HepG2 (cell line): ENCODE measurements around the gene PRAC1. TPM values are rescaled to one million over a fixed set of nuclear protein-coding genes. Genes with fewer than 3 reads are reported as not detected.

Experiments used
- BCL6 ChIP-seq: IDR thresholded peaks from 2 replicates; pipeline ENCODE4 v1.6.1; 2016; ENCODE audit warnings: missing genetic modification reagents, missing compliant biosample characterization
- SP140L ChIP-seq: sonication (generic); formaldehyde crosslinking; IDR thresholded peaks from 2 replicates; pipeline ENCODE4 v1.4.0; 2020; ENCODE audit warnings: missing genetic modification reagents, borderline replicate concordance
- USF2 ChIP-seq, 2 experiments: sonication (generic) in 1 of 2; formaldehyde crosslinking in 1 of 2; IDR thresholded peaks; 2 replicates each; pipeline versions ENCODE4 v1.5.1 to v1.6.1; 2011 to 2020; ENCODE audit warnings: borderline replicate concordance in 1 of 2, low read depth in 1 of 2, low read length in 1 of 2, mild to moderate bottlenecking in 1 of 2, missing genetic modification reagents in 1 of 2, moderate library complexity in 1 of 2
- ZBTB3 ChIP-seq: sonication (generic); formaldehyde crosslinking; IDR thresholded peaks from 2 replicates; pipeline ENCODE4 v1.4.0; 2020; ENCODE audit warnings: low read depth, mild to moderate bottlenecking, moderate library complexity, missing genetic modification reagents, borderline replicate concordance
- ZNF589 ChIP-seq: sonication (generic); formaldehyde crosslinking; conservative IDR thresholded peaks from 2 replicates; pipeline ENCODE4 v1.8.0; 2022; ENCODE audit warnings: mild to moderate bottlenecking, moderate library complexity, missing genetic modification reagents
- polyA plus RNA-seq, 8 experiments: library from polyadenylated mRNA; depleted of rRNA in 3 of 8; stranded (reverse) in 7 of 8; unstranded in 1 of 8; fragments of >200 nt; fragmentation: Illumina TruSeq in 4 of 8; extraction: Trizol in 4 of 8; gene quantifications; 2 replicates each; pipeline versions ENCODE4 v1.2.1 to v1.2.3, GENCODE V29; 2011 to 2016; ENCODE audit warnings: low read depth in 4 of 8, missing spikeins in 1 of 8, mixed read lengths in 1 of 8; ENCODE audit not compliant: insufficient read depth in 1 of 8
- total RNA-seq, 5 experiments: library from RNA; depleted of rRNA; stranded (reverse); fragments of >200 nt; fragmentation: Illumina TruSeq; extraction: Trizol; gene quantifications; 2 replicates each; pipeline ENCODE4 v1.2.3, GENCODE V29; 2016; ENCODE audit warnings: low read depth in 1 of 5
- TF ChIP-seq, protein P1 (sequence below): IDR thresholded peaks from 2 replicates; pipeline ENCODE4 v1.6.1; 2016; ENCODE audit warnings: low read depth, missing genetic modification reagents, missing compliant biosample characterization
- TF ChIP-seq, protein P2 (sequence below): sonication (generic); formaldehyde crosslinking; IDR thresholded peaks from 2 replicates; pipeline ENCODE4 v1.5.1; 2020; ENCODE audit warnings: mild to moderate bottlenecking, missing genetic modification reagents, moderate library complexity
- TF ChIP-seq, protein P3 (sequence below): sonication (generic); formaldehyde crosslinking; IDR thresholded peaks from 2 replicates; pipeline ENCODE4 v1.9.0; 2021; ENCODE audit warnings: mild to moderate bottlenecking, missing genetic modification reagents
- TF ChIP-seq, protein P4 (sequence below): sonication (generic); formaldehyde crosslinking; IDR thresholded peaks from 2 replicates; pipeline ENCODE4 v1.5.1; 2020; ENCODE audit warnings: missing genetic modification reagents, mild to moderate bottlenecking, borderline replicate concordance

PRAC1 gene
- total and polyA plus RNA-seq, 2 of the 13 experiments (the other 11 are each of a cell fraction or from before 2014, with no cell fraction given) = not detected

- TF ChIP-seq, protein P1, sequence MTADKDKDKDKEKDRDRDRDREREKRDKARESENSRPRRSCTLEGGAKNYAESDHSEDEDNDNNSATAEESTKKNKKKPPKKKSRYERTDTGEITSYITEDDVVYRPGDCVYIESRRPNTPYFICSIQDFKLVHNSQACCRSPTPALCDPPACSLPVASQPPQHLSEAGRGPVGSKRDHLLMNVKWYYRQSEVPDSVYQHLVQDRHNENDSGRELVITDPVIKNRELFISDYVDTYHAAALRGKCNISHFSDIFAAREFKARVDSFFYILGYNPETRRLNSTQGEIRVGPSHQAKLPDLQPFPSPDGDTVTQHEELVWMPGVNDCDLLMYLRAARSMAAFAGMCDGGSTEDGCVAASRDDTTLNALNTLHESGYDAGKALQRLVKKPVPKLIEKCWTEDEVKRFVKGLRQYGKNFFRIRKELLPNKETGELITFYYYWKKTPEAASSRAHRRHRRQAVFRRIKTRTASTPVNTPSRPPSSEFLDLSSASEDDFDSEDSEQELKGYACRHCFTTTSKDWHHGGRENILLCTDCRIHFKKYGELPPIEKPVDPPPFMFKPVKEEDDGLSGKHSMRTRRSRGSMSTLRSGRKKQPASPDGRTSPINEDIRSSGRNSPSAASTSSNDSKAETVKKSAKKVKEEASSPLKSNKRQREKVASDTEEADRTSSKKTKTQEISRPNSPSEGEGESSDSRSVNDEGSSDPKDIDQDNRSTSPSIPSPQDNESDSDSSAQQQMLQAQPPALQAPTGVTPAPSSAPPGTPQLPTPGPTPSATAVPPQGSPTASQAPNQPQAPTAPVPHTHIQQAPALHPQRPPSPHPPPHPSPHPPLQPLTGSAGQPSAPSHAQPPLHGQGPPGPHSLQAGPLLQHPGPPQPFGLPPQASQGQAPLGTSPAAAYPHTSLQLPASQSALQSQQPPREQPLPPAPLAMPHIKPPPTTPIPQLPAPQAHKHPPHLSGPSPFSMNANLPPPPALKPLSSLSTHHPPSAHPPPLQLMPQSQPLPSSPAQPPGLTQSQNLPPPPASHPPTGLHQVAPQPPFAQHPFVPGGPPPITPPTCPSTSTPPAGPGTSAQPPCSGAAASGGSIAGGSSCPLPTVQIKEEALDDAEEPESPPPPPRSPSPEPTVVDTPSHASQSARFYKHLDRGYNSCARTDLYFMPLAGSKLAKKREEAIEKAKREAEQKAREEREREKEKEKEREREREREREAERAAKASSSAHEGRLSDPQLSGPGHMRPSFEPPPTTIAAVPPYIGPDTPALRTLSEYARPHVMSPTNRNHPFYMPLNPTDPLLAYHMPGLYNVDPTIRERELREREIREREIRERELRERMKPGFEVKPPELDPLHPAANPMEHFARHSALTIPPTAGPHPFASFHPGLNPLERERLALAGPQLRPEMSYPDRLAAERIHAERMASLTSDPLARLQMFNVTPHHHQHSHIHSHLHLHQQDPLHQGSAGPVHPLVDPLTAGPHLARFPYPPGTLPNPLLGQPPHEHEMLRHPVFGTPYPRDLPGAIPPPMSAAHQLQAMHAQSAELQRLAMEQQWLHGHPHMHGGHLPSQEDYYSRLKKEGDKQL = no peak
- TF ChIP-seq ZNF589 (CRISPR knock-in tag) (no peak), ZBTB3 (CRISPR knock-in tag) (no peak), SP140L (CRISPR knock-in tag) (no peak), BCL6 (no peak), USF2 (IDR thresholded peaks at IDR 0.05; ENCODE audit: low read depth, low read length) (no peak), USF2 (CRISPR knock-in tag; IDR thresholded peaks at IDR 0.05; ENCODE audit: borderline replicate concordance) (no peak)
- TF ChIP-seq, protein P2, sequence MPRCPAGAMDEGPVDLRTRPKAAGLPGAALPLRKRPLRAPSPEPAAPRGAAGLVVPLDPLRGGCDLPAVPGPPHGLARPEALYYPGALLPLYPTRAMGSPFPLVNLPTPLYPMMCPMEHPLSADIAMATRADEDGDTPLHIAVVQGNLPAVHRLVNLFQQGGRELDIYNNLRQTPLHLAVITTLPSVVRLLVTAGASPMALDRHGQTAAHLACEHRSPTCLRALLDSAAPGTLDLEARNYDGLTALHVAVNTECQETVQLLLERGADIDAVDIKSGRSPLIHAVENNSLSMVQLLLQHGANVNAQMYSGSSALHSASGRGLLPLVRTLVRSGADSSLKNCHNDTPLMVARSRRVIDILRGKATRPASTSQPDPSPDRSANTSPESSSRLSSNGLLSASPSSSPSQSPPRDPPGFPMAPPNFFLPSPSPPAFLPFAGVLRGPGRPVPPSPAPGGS = no peak
- TF ChIP-seq, protein P3, sequence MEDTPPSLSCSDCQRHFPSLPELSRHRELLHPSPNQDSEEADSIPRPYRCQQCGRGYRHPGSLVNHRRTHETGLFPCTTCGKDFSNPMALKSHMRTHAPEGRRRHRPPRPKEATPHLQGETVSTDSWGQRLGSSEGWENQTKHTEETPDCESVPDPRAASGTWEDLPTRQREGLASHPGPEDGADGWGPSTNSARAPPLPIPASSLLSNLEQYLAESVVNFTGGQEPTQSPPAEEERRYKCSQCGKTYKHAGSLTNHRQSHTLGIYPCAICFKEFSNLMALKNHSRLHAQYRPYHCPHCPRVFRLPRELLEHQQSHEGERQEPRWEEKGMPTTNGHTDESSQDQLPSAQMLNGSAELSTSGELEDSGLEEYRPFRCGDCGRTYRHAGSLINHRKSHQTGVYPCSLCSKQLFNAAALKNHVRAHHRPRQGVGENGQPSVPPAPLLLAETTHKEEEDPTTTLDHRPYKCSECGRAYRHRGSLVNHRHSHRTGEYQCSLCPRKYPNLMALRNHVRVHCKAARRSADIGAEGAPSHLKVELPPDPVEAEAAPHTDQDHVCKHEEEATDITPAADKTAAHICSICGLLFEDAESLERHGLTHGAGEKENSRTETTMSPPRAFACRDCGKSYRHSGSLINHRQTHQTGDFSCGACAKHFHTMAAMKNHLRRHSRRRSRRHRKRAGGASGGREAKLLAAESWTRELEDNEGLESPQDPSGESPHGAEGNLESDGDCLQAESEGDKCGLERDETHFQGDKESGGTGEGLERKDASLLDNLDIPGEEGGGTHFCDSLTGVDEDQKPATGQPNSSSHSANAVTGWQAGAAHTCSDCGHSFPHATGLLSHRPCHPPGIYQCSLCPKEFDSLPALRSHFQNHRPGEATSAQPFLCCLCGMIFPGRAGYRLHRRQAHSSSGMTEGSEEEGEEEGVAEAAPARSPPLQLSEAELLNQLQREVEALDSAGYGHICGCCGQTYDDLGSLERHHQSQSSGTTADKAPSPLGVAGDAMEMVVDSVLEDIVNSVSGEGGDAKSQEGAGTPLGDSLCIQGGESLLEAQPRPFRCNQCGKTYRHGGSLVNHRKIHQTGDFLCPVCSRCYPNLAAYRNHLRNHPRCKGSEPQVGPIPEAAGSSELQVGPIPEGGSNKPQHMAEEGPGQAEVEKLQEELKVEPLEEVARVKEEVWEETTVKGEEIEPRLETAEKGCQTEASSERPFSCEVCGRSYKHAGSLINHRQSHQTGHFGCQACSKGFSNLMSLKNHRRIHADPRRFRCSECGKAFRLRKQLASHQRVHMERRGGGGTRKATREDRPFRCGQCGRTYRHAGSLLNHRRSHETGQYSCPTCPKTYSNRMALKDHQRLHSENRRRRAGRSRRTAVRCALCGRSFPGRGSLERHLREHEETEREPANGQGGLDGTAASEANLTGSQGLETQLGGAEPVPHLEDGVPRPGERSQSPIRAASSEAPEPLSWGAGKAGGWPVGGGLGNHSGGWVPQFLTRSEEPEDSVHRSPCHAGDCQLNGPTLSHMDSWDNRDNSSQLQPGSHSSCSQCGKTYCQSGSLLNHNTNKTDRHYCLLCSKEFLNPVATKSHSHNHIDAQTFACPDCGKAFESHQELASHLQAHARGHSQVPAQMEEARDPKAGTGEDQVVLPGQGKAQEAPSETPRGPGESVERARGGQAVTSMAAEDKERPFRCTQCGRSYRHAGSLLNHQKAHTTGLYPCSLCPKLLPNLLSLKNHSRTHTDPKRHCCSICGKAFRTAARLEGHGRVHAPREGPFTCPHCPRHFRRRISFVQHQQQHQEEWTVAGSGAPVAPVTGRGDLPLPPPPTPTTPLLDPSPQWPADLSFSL (CRISPR knock-in tag) = no peak
- TF ChIP-seq, protein P4, sequence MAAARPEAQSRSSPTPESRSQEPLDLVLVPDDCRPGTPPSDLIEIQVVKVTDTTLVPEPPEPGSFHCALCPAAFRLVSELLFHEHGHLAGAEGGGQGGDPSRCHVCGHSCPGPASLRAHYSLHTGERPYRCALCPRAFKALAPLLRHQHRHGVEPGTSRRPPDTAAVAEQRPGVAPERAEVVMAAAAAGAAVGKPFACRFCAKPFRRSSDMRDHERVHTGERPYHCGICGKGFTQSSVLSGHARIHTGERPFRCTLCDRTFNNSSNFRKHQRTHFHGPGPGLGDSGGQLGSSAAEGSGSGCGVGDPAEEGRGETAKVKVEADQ (CRISPR knock-in tag) = no peak
Measured at GRCh38 chr17:48745381-48746275, 23.3 kb upstream of the PRAC1 start (continued).
